NCI-H69 (cell line): ENCODE measurements around the gene RASL11B.
A peak's percentile ranks its signal among the peaks of the same experiment; 100 is the strongest.

ENCODE experiments used
- DNase-seq: peaks from one replicate; lab custom pipeline; 2025; lab: John Stamatoyannopoulos, UW

Gene RASL11B

DNA sequence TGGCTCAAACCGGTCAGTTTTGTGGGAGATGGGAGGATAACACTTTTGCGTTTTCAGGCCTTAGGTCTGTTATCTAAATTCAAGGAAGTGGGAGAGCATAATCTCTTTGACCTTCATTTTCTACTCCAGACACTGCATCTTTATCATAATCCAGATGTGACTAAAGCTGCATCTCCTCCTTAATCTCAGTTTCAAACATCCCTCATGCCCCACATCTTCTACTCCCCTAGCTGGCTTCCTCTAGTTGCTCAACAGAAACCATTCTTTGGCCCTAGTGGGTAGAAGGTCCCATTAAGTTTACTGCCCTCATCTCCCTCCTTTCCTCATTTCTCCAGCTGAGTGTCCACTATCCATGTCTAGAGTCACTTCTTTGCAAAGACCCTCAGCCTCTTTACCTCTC lies 18.8 kb upstream of the RASL11B start:
- DNase-seq = no peak

DNA sequence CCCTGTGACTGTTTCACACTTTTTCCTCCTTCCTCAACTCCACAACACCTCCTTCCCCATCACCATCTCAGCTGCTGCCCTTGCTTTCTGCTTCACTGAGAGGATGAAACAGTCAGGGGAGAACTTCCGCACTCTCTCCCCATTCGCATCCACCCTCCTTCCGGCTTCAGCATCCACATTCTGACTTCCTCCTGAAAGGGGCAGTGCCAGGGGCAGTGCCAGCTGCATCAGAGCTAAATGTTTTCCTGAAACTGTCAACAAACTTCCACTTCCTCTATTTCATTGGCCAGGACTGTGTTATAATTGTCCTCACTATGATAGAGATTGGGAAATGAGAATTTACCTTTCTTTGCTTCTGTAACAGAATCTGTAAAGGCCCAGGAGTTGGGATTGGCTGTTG lies 18.2 kb upstream of the RASL11B start:
- no peak for DNase-seq

GRCh38 chr4:52844596-52844995 lies 17.5 kb upstream of the RASL11B start:
- DNase-seq = no peak

- no peak for DNase-seq
Measured at GRCh38 chr4:52846502-52846901, 15.6 kb upstream of the RASL11B start.

DNA sequence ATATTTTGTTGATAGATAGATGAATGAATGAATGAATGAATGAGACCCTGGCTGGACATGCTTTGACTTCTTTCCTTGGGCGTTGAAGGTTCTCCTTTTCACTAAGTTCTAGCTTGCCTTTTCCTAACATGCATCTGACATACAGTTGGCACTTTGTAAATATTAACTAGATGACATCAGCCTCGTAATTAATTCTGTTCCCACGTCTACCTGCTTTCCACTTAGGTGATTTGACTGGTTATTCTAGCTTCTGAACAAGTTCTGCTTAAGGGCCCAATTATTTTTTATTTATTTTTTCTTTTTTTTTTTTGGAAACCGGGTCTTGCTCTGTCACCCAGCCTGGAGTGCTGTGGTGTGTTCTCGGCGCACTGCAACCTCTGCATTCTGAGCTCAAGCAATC lies 13.9 kb upstream of the RASL11B start:
- DNase-seq = peak; percentile 9

- no peak for DNase-seq
Measured at GRCh38 chr4:52850406-52851124, 11.6 kb upstream of the RASL11B start.

DNA sequence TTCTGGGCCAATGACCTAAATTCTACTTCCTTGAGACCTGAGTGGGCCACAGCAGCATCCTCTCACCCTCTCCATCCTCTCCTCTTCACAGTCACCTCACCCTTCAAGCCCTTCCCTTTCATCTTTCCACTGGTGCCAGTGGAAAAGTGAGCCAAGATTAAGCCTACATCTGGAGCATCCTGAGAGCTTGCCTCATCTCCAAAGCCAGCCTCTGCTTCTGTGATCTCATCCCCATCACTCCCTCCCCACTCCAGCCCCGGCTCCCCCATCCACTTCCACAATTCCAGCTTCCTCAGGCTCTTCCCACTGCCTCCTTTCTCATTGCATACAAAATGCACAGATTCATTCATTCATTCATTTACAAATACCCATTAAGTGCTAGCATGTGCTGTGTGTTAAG lies 10.1 kb upstream of the RASL11B start:
- no peak for DNase-seq

DNA sequence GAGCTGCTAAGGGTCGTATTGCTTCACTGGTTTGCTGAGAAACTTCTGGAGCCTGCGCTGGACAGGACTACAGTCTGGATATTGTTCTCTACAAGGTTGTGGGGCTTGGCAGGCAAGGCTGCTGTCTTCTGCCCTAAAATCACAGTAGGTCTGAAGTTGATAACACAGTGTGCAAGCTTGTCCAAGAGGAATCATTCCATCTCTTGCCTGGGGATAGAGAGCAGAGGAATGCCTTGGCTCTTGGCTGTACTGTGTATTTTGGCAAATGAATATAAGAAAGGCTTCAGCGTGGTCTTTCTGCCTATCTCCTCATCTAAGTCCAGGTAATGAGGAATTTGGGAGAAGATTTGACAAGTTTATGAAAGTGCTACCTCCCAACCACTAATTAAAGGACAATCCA lies 9.4 kb upstream of the RASL11B start:
- no peak for DNase-seq

- DNase-seq = no peak
Measured at GRCh38 chr4:52853351-52853750, 8.8 kb upstream of the RASL11B start.

- DNase-seq = no peak
Measured at GRCh38 chr4:52856801-52857200, 5.3 kb upstream of the RASL11B start.

GRCh38 chr4:52860361-52860760 lies 1.8 kb upstream of the RASL11B start:
- no peak for DNase-seq

GRCh38 chr4:52861171-52861823 lies 820 bp upstream of the RASL11B start:
- DNase-seq = peak; percentile 40

DNA sequence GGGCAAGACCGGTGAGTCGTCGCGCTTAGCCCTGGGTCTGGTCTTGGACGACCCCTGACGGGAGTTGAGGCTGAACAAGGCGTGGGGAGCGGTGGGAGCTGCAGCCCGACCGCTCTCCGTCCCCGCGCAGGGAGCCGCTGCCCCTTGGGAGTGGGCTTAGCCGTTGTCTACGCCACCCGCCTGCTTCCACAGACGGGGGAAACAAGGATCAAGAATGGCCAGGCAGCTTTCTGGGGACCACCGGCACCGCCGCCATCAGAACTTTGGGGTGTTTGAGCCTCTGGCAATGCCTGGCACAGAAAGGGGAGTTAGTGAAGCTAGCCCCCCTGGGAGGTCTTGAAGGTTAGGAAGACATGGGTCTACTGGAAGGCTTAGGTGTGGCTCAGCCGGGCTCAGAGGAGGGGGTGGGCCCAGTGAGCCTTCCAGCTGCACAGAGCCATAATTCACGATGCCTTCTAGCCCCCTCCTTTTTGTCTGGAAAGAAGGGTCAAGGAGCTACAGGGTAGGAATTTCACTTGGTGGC lies 583 bp downstream of the RASL11B start:
- peak; percentile 56 for DNase-seq

- DNase-seq = peak; percentile 59
Measured at GRCh38 chr4:52863324-52863723, 1.2 kb downstream of the RASL11B start.

- peak; percentile 71 for DNase-seq
Measured at GRCh38 chr4:52864793-52865192, 2.7 kb downstream of the RASL11B start.

GRCh38 chr4:52865300-52865699 lies 3.2 kb downstream of the RASL11B start:
- no peak for DNase-seq

DNA sequence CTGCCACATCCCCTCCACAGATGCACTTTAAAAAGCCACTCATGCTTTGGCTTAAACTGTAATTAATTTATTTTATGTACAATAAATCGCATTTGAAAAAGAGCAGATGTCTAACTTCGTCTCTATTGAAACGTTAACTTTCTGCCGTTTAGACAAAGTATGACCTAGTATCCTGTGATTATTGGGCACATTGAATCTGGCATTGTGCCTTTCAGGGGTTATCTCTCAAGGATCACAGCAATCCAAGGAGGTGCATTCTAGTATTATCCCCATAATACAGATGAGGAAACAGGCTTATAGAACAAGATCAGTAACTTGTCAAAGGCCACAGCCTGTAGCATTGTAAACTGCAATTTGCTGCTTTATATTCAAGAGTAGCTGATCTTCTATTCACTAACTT lies 4.6 kb downstream of the RASL11B start:
- no peak for DNase-seq

DNA sequence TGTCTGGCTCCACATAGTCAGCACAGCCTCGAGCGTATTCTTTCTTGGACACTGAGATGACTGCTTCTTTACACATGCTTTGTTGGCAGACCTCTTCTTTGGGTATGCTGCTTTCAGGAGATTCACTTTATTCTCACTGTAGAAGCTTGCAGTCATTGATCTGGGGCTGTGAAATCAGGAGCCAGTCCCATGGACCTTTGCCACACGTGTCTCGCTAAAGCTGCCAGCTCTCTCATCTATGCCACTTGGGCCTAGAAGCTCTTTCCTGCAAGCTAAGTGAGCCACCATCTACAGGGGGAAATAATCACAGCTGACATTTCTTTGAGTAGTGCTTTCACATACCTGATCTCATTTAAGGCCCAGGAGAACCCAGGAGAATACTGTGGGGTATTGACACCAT lies 5.0 kb downstream of the RASL11B start:
- DNase-seq = peak; percentile 5

- DNase-seq = peak; percentile 48
Measured at GRCh38 chr4:52868133-52868532, 6.0 kb downstream of the RASL11B start.

DNA sequence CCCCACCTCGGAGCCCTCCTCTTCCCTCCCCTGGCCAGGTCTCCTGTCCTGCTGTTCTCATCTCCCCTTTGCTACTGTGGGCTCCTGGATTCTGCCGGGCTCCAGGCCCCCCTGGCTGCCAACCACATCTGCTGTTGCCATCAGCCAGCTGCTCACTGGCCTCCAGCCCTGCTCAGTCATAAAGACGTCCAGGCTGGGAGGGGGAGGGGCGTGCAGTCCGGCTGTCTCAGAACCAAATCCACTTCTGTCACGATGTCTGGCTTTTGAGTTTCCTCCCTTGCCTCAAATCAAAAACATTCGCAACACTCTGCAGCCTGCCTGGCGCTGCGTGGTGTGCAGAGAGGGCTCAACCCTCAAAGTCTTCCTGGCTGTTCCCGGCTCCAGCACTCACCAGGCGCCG lies 7.1 kb downstream of the RASL11B start:
- DNase-seq = peak; percentile 70

- DNase-seq = peak; percentile 25
Measured at GRCh38 chr4:52869656-52870055, 7.5 kb downstream of the RASL11B start.

- peak; percentile 15 for DNase-seq
Measured at GRCh38 chr4:52870225-52870624, 8.1 kb downstream of the RASL11B start.

- DNase-seq = peak; percentile 47
Measured at GRCh38 chr4:52873191-52873590, 11.1 kb downstream of the RASL11B start.
